HepG2 (cell line): ENCODE data around the gene GRIN3B. TPM values are rescaled to one million over a fixed set of nuclear protein-coding genes. Genes with fewer than 3 reads are reported as not detected.

Source experiments
- AGO2 ChIP-seq: fragments of 200-400 bp; formaldehyde crosslinking; optimal IDR thresholded peaks from 2 replicates; pipeline ENCODE3; 2017; ENCODE audit warnings: mild to moderate bottlenecking, low read depth, low read length, moderate library complexity
- ATRX ChIP-seq: sonication (generic); formaldehyde crosslinking; IDR thresholded peaks from 2 replicates; pipeline ENCODE4 v1.4.0; 2020; ENCODE audit warnings: missing genetic modification reagents, borderline replicate concordance
- CREM ChIP-seq, 2 experiments: sonication (generic) in 1 of 2; formaldehyde crosslinking in 1 of 2; IDR thresholded peaks; 2 replicates each; pipeline versions ENCODE4 v1.4.0 to v1.6.1; 2016 to 2020; ENCODE audit warnings: antibody characterized with exemption in 1 of 2, mild to moderate bottlenecking in 1 of 2, missing genetic modification reagents in 1 of 2
- FOXA1 ChIP-seq, 2 experiments: fragments of 450-650 bp in 1 of 2; sonication (generic) in 1 of 2; formaldehyde crosslinking in 1 of 2; IDR thresholded peaks; 2 replicates each; pipeline versions ENCODE4 v1.4.0 to v1.6.1; 2016 to 2020; ENCODE audit warnings: missing genetic modification reagents in 1 of 2
- HIC2 ChIP-seq: sonication (generic); formaldehyde crosslinking; IDR thresholded peaks from 2 replicates; pipeline ENCODE4 v1.9.0; 2022; ENCODE audit warnings: low read depth, missing genetic modification reagents
- IRF2 ChIP-seq: IDR thresholded peaks from 2 replicates; pipeline ENCODE4 v1.6.1; 2018; ENCODE audit warnings: missing genetic modification reagents, missing compliant biosample characterization
- KDM5A ChIP-seq: fragments of 200-600 bp; sonication (generic); IDR thresholded peaks from 2 replicates; pipeline ENCODE4 v1.7.0; 2018; ENCODE audit warnings: antibody characterized with exemption, mild to moderate bottlenecking, low read length, borderline replicate concordance
- MTERF4 ChIP-seq: sonication (generic); formaldehyde crosslinking; IDR thresholded peaks from 2 replicates; pipeline ENCODE4 v1.8.0; 2023; ENCODE audit warnings: mild to moderate bottlenecking, missing genetic modification reagents
- NFIB ChIP-seq: sonication (generic); formaldehyde crosslinking; IDR thresholded peaks from 2 replicates; pipeline ENCODE4 v1.9.0; 2021; ENCODE audit warnings: missing genetic modification reagents, mild to moderate bottlenecking, borderline replicate concordance
- SAFB2 ChIP-seq: sonication (generic); formaldehyde crosslinking; IDR thresholded peaks from 2 replicates; pipeline ENCODE4 v1.5.1; 2020; ENCODE audit warnings: missing genetic modification reagents, low read depth, mild to moderate bottlenecking, borderline replicate concordance
- ZBTB8A ChIP-seq: sonication (generic); formaldehyde crosslinking; IDR thresholded peaks from 2 replicates; pipeline ENCODE4 v1.4.0; 2020; ENCODE audit warnings: mild to moderate bottlenecking, low read depth, missing genetic modification reagents, borderline replicate concordance
- ZNF138 ChIP-seq: sonication (generic); formaldehyde crosslinking; IDR thresholded peaks from 2 replicates; pipeline ENCODE4 v1.5.0; 2020; ENCODE audit warnings: mild to moderate bottlenecking, low read depth, missing genetic modification reagents
- ZNF501 ChIP-seq: sonication (generic); formaldehyde crosslinking; IDR thresholded peaks from 2 replicates; pipeline ENCODE4 v1.5.1; 2020; ENCODE audit warnings: mild to moderate bottlenecking, moderate library complexity, missing genetic modification reagents
- ZNF709 ChIP-seq: sonication (generic); formaldehyde crosslinking; IDR thresholded peaks from 2 replicates; pipeline ENCODE4 v1.5.0; 2020; ENCODE audit warnings: mild to moderate bottlenecking, missing genetic modification reagents
- ZNF777 ChIP-seq: sonication (generic); formaldehyde crosslinking; IDR thresholded peaks from 2 replicates; pipeline ENCODE4 v1.4.0; 2020; ENCODE audit warnings: missing genetic modification reagents
- ZNF780A ChIP-seq: sonication (generic); formaldehyde crosslinking; IDR thresholded peaks from 2 replicates; pipeline ENCODE4 v1.8.0; 2022; ENCODE audit warnings: mild to moderate bottlenecking, missing genetic modification reagents, moderate library complexity
- polyA plus RNA-seq, 8 experiments: library from polyadenylated mRNA; depleted of rRNA in 3 of 8; stranded (reverse) in 7 of 8; unstranded in 1 of 8; fragments of >200 nt; fragmentation: Illumina TruSeq in 4 of 8; extraction: Trizol in 4 of 8; gene quantifications; 2 replicates each; pipeline versions ENCODE4 v1.2.1 to v1.2.3, GENCODE V29; 2011 to 2016; ENCODE audit warnings: low read depth in 4 of 8, missing spikeins in 1 of 8, mixed read lengths in 1 of 8; ENCODE audit not compliant: insufficient read depth in 1 of 8
- total RNA-seq, 5 experiments: library from RNA; depleted of rRNA; stranded (reverse); fragments of >200 nt; fragmentation: Illumina TruSeq; extraction: Trizol; gene quantifications; 2 replicates each; pipeline ENCODE4 v1.2.3, GENCODE V29; 2016; ENCODE audit warnings: low read depth in 1 of 5
- TF ChIP-seq, protein P1 (sequence below): sonication (generic); formaldehyde crosslinking; IDR thresholded peaks from 2 replicates; pipeline ENCODE4 v1.4.0; 2020; ENCODE audit warnings: low read depth, mild to moderate bottlenecking, missing genetic modification reagents
- TF ChIP-seq, protein P2 (sequence below): sonication (generic); formaldehyde crosslinking; conservative IDR thresholded peaks from 2 replicates; pipeline ENCODE4 v1.8.0; 2022; ENCODE audit warnings: mild to moderate bottlenecking, moderate library complexity, missing genetic modification reagents

Gene GRIN3B
- total and polyA plus RNA-seq, 2 of the 13 experiments (the other 11 are each of a cell fraction or from before 2014, with no cell fraction given) = 0.07 to 0.20 TPM

DNA sequence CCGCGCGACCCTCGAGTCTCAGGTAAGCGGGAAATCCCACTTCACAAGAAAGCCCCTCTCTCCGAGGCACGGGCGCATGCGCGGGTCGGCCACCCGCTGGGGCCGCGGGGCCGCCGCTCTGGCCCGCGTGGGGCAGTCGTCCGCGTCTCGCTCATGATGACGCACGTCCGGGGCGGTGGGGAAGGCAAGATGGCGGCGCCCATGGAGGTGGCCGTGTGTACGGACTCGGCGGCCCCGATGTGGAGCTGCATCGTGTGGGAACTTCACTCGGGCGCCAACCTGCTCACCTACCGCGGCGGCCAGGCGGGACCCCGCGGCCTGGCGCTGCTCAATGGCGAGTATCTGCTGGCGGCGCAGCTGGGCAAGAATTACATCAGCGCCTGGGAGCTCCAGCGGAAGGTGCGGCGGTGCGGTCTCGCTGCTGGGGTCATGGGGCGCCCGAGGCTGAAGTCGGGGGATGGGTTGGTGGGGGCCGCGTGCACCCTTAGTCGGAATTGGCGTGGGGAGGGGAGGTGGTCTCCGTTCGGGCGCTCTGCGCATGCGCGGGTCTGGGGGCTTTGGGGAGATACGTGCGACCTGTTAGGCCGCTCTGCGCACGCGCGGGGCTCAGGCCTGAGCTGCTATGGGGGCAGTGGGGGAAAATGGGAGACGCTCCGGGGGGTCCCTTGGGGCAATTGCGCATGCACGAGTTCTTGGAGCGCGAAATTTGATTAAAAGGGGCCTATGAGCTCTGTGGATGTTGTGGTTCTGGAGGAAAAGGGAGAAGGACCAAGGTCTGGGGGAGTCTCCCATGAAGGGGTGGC is 15.9 kb upstream of the GRIN3B start, which contains the start of gene WDR18 (continued):
- TF ChIP-seq, protein P1, sequence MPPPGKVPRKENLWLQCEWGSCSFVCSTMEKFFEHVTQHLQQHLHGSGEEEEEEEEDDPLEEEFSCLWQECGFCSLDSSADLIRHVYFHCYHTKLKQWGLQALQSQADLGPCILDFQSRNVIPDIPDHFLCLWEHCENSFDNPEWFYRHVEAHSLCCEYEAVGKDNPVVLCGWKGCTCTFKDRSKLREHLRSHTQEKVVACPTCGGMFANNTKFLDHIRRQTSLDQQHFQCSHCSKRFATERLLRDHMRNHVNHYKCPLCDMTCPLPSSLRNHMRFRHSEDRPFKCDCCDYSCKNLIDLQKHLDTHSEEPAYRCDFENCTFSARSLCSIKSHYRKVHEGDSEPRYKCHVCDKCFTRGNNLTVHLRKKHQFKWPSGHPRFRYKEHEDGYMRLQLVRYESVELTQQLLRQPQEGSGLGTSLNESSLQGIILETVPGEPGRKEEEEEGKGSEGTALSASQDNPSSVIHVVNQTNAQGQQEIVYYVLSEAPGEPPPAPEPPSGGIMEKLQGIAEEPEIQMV (CRISPR knock-in tag) = peak; percentile 65; the same call in 1 of the 2 replicates
- TF ChIP-seq ATRX (CRISPR knock-in tag) (no peak), CREM (IDR thresholded peaks at IDR 0.05) (peak; percentile 88), CREM (CRISPR knock-in tag; IDR thresholded peaks at IDR 0.05) (peak; percentile 69), NFIB (CRISPR knock-in tag) (no peak), ZNF709 (CRISPR knock-in tag) (peak; percentile 79; the same call in 1 of the 2 replicates), FOXA1 (IDR thresholded peaks at IDR 0.05) (no peak), FOXA1 (CRISPR knock-in tag; IDR thresholded peaks at IDR 0.05) (0 out of 2 replicates have a peak, but pooled peaks have one; percentile 23), ZNF501 (CRISPR knock-in tag) (peak; percentile 48; the same call in 1 of the 2 replicates), HIC2 (CRISPR knock-in tag) (peak; percentile 25; the same call in 1 of the 2 replicates), ZNF780A (CRISPR knock-in tag) (no peak), ZBTB8A (CRISPR knock-in tag) (no peak), SAFB2 (peak; percentile 97), KDM5A (peak; percentile 95), ZNF777 (CRISPR knock-in tag) (no peak), MTERF4 (CRISPR knock-in tag) (0 out of 2 replicates have a peak, but pooled peaks have one; percentile 24), AGO2 (peak; percentile 81), ZNF138 (0 out of 2 replicates have a peak, but pooled peaks have one; percentile 75), IRF2 (CRISPR knock-in tag) (peak; percentile 30; the same call in 1 of the 2 replicates)
- TF ChIP-seq, protein P2, sequence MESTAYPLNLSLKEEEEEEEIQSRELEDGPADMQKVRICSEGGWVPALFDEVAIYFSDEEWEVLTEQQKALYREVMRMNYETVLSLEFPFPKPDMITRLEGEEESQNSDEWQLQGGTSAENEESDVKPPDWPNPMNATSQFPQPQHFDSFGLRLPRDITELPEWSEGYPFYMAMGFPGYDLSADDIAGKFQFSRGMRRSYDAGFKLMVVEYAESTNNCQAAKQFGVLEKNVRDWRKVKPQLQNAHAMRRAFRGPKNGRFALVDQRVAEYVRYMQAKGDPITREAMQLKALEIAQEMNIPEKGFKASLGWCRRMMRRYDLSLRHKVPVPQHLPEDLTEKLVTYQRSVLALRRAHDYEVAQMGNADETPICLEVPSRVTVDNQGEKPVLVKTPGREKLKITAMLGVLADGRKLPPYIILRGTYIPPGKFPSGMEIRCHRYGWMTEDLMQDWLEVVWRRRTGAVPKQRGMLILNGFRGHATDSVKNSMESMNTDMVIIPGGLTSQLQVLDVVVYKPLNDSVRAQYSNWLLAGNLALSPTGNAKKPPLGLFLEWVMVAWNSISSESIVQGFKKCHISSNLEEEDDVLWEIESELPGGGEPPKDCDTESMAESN = peak; percentile 52; the same call in 1 of the 2 replicates
